DOHH2 (cell line): ENCODE results near the gene PARP3.

Experiments
- H3F3A ChIP-seq: fragments of 200-600 bp; sonication (generic), shearing (Covaris generic); 2 replicates; pipeline ENCODE4 v1.6.0; 2016; ENCODE audit warnings: antibody characterized with exemption, mild to moderate bottlenecking; ENCODE audit not compliant: control insufficient read depth, insufficient read depth
- H3K27ac ChIP-seq: fragments of 200-600 bp; sonication (generic); 2 replicates; pipeline ENCODE4 v1.5.1; 2014; ENCODE audit warnings: low read depth, mild to moderate bottlenecking, low read length, moderate library complexity
- H3K27me3 ChIP-seq: fragments of 200-600 bp; sonication (generic); 2 replicates; pipeline ENCODE4 v1.6.1; 2014; ENCODE audit warnings: mild to moderate bottlenecking, low read length, mixed read lengths; ENCODE audit not compliant: control insufficient read depth
- H3K36me3 ChIP-seq: fragments of 200-600 bp; sonication (generic); 2 replicates; pipeline ENCODE4 v1.6.1; 2014; ENCODE audit warnings: mild to moderate bottlenecking, low read length, moderate library complexity, mixed read lengths; ENCODE audit not compliant: control insufficient read depth
- H3K4me1 ChIP-seq: fragments of 200-600 bp; sonication (generic); 2 replicates; pipeline ENCODE4 v1.6.1; 2014; ENCODE audit warnings: mild to moderate bottlenecking, low read length, mixed read lengths; ENCODE audit not compliant: control insufficient read depth
- H3K4me2 ChIP-seq: fragments of 200-600 bp; sonication (generic); 2 replicates; pipeline ENCODE4 v1.6.0; 2014; ENCODE audit warnings: mild to moderate bottlenecking, low read length, moderate library complexity
- H3K4me3 ChIP-seq: fragments of 200-600 bp; sonication (generic); 2 replicates; pipeline ENCODE4 v1.5.1; 2014; ENCODE audit warnings: mild to moderate bottlenecking, low read length, mixed read lengths
- H3K79me2 ChIP-seq: fragments of 200-600 bp; sonication (generic); 2 replicates; pipeline ENCODE4 v1.6.1; 2014; ENCODE audit warnings: mild to moderate bottlenecking, low read length, mixed read lengths; ENCODE audit not compliant: control insufficient read depth
- H3K9me2 ChIP-seq: fragments of 200-600 bp; sonication (generic); replicated peaks from 2 replicates; pipeline ENCODE4 v1.6.1; 2014; ENCODE audit warnings: mild to moderate bottlenecking, low read length, mixed read lengths; ENCODE audit not compliant: control insufficient read depth
- H3K9me3 ChIP-seq: fragments of 200-600 bp; sonication (generic); 2 replicates; pipeline ENCODE4 v1.6.1; 2014; ENCODE audit warnings: antibody characterized with exemption, low read length, mixed read lengths; ENCODE audit not compliant: control insufficient read depth, insufficient read depth
- H4K20me1 ChIP-seq: fragments of 200-600 bp; sonication (generic); 2 replicates; pipeline ENCODE4 v1.6.0; 2014; ENCODE audit warnings: low read depth, mild to moderate bottlenecking, antibody characterized with exemption, low read length, moderate library complexity; ENCODE audit not compliant: control insufficient read depth, insufficient read depth
- CTCF ChIP-seq: fragments of 200-600 bp; sonication (generic); IDR thresholded peaks from one replicate; pipeline ENCODE4 v1.5.1; 2014; ENCODE audit warnings: antibody characterized with exemption, mild to moderate bottlenecking, low read depth, low read length; ENCODE audit not compliant: poor library complexity, severe bottlenecking
- EZH2phosphoT487 ChIP-seq: fragments of 200-600 bp; sonication (generic); IDR thresholded peaks from 2 replicates; pipeline ENCODE4 v1.6.1; 2017; ENCODE audit warnings: borderline replicate concordance, mild to moderate bottlenecking, antibody characterized with exemption, low read length, moderate library complexity, mixed read lengths

PARP3 gene

GRCh38 chr3:51964521-51964920 lies 22.4 kb downstream of the PARP3 start:
- Histone ChIP-seq H3K9me2 (no peaks in the 10 kb centered on the region), H3K27ac (no peak overlapping the region), H3K4me2 (no peak overlapping the region), H4K20me1 (no peaks in the 10 kb centered on the region; the same call in 1 of the 2 replicates), H3K4me1 (peaks cover 15% of the 10 kb centered on the region), H3K36me3 (no peaks in the 10 kb centered on the region), H3K4me3 (no peak overlapping the region), H3F3A (0 out of 2 replicates have a peak, but pooled peaks cover 11% of the 10 kb centered on the region), H3K27me3 (peaks cover 38% of the 10 kb centered on the region), H3K9me3 (no peaks in the 10 kb centered on the region), H3K79me2 (no peaks in the 10 kb centered on the region)
- no peak for TF ChIP-seq EZH2phosphoT487
- no peak for TF ChIP-seq CTCF

- TF ChIP-seq EZH2phosphoT487 = no peak
- Histone ChIP-seq H4K20me1 (no peaks in the 10 kb centered on the region; the same call in 1 of the 2 replicates), H3K4me1 (peaks cover 15% of the 10 kb centered on the region)
These were observed 23.9 kb downstream of the PARP3 start for GRCh38 chr3:51966016-51966415.

GRCh38 chr3:51966486-51966885 lies 24.3 kb downstream of the PARP3 start:
- no peaks in the 10 kb centered on the region for H3K9me2 ChIP-seq
- no peaks in the 10 kb centered on the region; the same call in 1 of the 2 replicates for H4K20me1 ChIP-seq
- H3K27ac ChIP-seq = no peak overlapping the region
- peaks cover 38% of the 10 kb centered on the region for H3K27me3 ChIP-seq
- peak overlapping the region; percentile 65 for H3K4me2 ChIP-seq
- H3K9me3 ChIP-seq = no peaks in the 10 kb centered on the region
- TF ChIP-seq EZH2phosphoT487 = no peak
- H3K4me1 ChIP-seq = peaks cover 15% of the 10 kb centered on the region
- peak overlapping the region; percentile 68 for H3K4me3 ChIP-seq
- no peaks in the 10 kb centered on the region for H3K79me2 ChIP-seq
- 0 out of 2 replicates have a peak, but pooled peaks cover 11% of the 10 kb centered on the region for H3F3A ChIP-seq
- H3K36me3 ChIP-seq = peaks cover 8% of the 10 kb centered on the region

More at GRCh38 chr3:51966016-51966415, 23.9 kb downstream of the PARP3 start:
- Histone ChIP-seq H3K9me2 (no peaks in the 10 kb centered on the region), H3K4me3 (no peak overlapping the region), H3F3A (0 out of 2 replicates have a peak, but pooled peaks cover 11% of the 10 kb centered on the region), H3K27ac (no peak overlapping the region), H3K4me2 (no peak overlapping the region), H3K9me3 (no peaks in the 10 kb centered on the region), H3K27me3 (peaks cover 38% of the 10 kb centered on the region), H3K79me2 (no peaks in the 10 kb centered on the region), H3K36me3 (peaks cover 3% of the 10 kb centered on the region)

GRCh38 chr3:51966922-51967383 lies 24.8 kb downstream of the PARP3 start:
- Histone ChIP-seq H3K27ac (no peak overlapping the region), H3K4me3 (peak overlapping the region; percentile 68), H4K20me1 (no peaks in the 10 kb centered on the region; the same call in 1 of the 2 replicates), H3K9me3 (no peaks in the 10 kb centered on the region), H3K27me3 (peaks cover 38% of the 10 kb centered on the region), H3K4me2 (peak overlapping the region; percentile 65), H3F3A (0 out of 2 replicates have a peak, but pooled peaks cover 11% of the 10 kb centered on the region), H3K79me2 (no peaks in the 10 kb centered on the region), H3K9me2 (no peaks in the 10 kb centered on the region), H3K36me3 (peaks cover 10% of the 10 kb centered on the region), H3K4me1 (peaks cover 15% of the 10 kb centered on the region)
- TF ChIP-seq CTCF = no peak
- TF ChIP-seq EZH2phosphoT487 = no peak
